Measurements from ENCODE around the gene ATP6V0A4.

The ATP6V0A4 gene

GRCh38 chr7:138662076-138662990, 135.7 kb downstream of the ATP6V0A4 start:
- no peak for DNase-seq (ENCODE audit: low spot score)

GRCh38 chr7:138661069-138661635, 136.8 kb downstream of the ATP6V0A4 start:
- DNase-seq (ENCODE audit: low spot score), result no peak

- DNase-seq (ENCODE audit: low spot score), result no peak
Observed at GRCh38 chr7:138658889-138659288, 139.1 kb downstream of the ATP6V0A4 start.

GRCh38 chr7:138657854-138658386, 140.1 kb downstream of the ATP6V0A4 start:
- DNase-seq (ENCODE audit: low spot score), result no peak

- no peak for DNase-seq (ENCODE audit: low spot score)
Observed at GRCh38 chr7:138656952-138657351, 141.0 kb downstream of the ATP6V0A4 start.

Measured in hematopoietic multipotent progenitor cell treated with erythropoietin and hydrocortisone succinate and interleukin-3 and kit ligand, for 15 days (in vitro differentiated cells).